Activated naive CD4-positive, alpha-beta T cell treated with anti-CD3 and anti-CD28 coated beads, Interleukin-2, amount 50 U/mL, for 24 hours (primary cell): ENCODE measurements around the gene ARHGAP42.
"Not testable (repeated sequence)": the region's sequence is repeated elsewhere in the genome, so short reads cannot be mapped to it uniquely, and the experiment has no call there.

ENCODE experiments used
- H3K27ac Mint-ChIP-seq: one replicate; pipeline ENCODE4 v1.8.0; 2021; ENCODE audit warnings: mild to moderate bottlenecking, mixed read lengths
- H3K27me3 Mint-ChIP-seq: one replicate; pipeline ENCODE4 v1.8.0; 2021; ENCODE audit warnings: mixed read lengths
- H3K36me3 Mint-ChIP-seq: one replicate; pipeline ENCODE4 v1.8.0; 2021; ENCODE audit warnings: mixed read lengths
- H3K4me1 Mint-ChIP-seq: one replicate; pipeline ENCODE4 v1.8.0; 2021; ENCODE audit warnings: mixed read lengths
- H3K4me3 Mint-ChIP-seq: one replicate; pipeline ENCODE4 v1.8.0; 2021; ENCODE audit warnings: mild to moderate bottlenecking, mixed read lengths
- H3K9me3 Mint-ChIP-seq: one replicate; pipeline ENCODE4 v1.8.0; 2021; ENCODE audit warnings: mixed read lengths

Gene ARHGAP42, protein sequence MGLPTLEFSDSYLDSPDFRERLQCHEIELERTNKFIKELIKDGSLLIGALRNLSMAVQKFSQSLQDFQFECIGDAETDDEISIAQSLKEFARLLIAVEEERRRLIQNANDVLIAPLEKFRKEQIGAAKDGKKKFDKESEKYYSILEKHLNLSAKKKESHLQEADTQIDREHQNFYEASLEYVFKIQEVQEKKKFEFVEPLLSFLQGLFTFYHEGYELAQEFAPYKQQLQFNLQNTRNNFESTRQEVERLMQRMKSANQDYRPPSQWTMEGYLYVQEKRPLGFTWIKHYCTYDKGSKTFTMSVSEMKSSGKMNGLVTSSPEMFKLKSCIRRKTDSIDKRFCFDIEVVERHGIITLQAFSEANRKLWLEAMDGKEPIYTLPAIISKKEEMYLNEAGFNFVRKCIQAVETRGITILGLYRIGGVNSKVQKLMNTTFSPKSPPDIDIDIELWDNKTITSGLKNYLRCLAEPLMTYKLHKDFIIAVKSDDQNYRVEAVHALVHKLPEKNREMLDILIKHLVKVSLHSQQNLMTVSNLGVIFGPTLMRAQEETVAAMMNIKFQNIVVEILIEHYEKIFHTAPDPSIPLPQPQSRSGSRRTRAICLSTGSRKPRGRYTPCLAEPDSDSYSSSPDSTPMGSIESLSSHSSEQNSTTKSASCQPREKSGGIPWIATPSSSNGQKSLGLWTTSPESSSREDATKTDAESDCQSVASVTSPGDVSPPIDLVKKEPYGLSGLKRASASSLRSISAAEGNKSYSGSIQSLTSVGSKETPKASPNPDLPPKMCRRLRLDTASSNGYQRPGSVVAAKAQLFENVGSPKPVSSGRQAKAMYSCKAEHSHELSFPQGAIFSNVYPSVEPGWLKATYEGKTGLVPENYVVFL

DNA sequence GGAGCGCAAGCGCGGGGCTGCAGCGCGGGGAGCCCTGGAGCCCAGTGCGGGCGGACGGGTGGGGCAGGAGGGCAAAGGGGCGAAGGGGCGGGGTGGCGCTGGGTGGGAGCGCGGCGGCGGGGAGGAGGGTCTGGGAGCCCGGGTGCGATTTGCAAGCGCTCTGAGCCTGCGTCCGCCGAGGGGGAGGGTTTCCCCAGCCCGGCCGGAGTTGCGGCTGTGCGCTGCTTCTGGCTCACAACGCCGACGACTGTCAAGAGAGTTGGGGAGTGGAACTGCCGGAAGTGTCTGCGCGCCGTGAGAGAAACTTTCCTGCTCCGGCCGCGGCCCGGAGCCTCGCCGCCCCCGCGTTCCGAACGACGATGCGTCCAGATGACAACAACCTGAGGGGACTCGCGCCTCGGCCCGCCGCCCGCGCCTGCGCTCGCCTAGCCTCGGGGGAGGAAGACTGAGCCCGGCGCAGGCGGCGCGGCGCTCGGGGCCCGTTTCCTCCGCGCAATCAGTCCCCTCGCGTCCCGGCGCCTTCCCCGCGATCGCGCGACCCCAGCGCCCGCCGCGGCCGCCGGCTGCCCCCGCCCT is at the start of gene ARHGAP42:
Gene ARHGAP42, plus strand, starts transcription at position 235 of the 576 bp plus-strand sequence. CDS start 391 bp downstream, outside the sequence.
- peaks cover 4% of the 10 kb centered on the region for H3K9me3 Mint-ChIP-seq
- H3K27me3 Mint-ChIP-seq = peaks cover 29% of the 10 kb centered on the region
- H3K4me3 Mint-ChIP-seq = peak within 1 kb of the TSS; percentile 77
- no peaks in the 10 kb centered on the region for H3K36me3 Mint-ChIP-seq
- H3K4me1 Mint-ChIP-seq = peaks cover 7% of the 10 kb centered on the region
- H3K27ac Mint-ChIP-seq = no peak within 1 kb of the TSS

GRCh38 chr11:100637706-100638105 is 49.4 kb upstream of the ARHGAP42 start:
- H3K4me3 Mint-ChIP-seq = no peak overlapping the region
- H3K9me3 Mint-ChIP-seq = no peaks in the 10 kb centered on the region
- no peaks in the 10 kb centered on the region for H3K4me1 Mint-ChIP-seq

GRCh38 chr11:100638648-100639047 is 48.4 kb upstream of the ARHGAP42 start:
- Mint-ChIP-seq H3K36me3 (no peaks in the 10 kb centered on the region), H3K27ac (no peak overlapping the region), H3K4me1 (no peaks in the 10 kb centered on the region), H3K9me3 (no peaks in the 10 kb centered on the region), H3K27me3 (no peaks in the 10 kb centered on the region), H3K4me3 (no peak overlapping the region)

More at GRCh38 chr11:100637706-100638105, 49.4 kb upstream of the ARHGAP42 start:
- Mint-ChIP-seq H3K36me3 (no peaks in the 10 kb centered on the region), H3K27ac (no peak overlapping the region), H3K27me3 (no peaks in the 10 kb centered on the region)

GRCh38 chr11:100639140-100639539 is 47.9 kb upstream of the ARHGAP42 start:
- Mint-ChIP-seq H3K27ac (no peak overlapping the region), H3K36me3 (no peaks in the 10 kb centered on the region), H3K4me1 (no peaks in the 10 kb centered on the region), H3K9me3 (no peaks in the 10 kb centered on the region), H3K4me3 (no peak overlapping the region), H3K27me3 (no peaks in the 10 kb centered on the region)

- Mint-ChIP-seq H3K36me3 (no peaks in the 10 kb centered on the region), H3K4me1 (no peaks in the 10 kb centered on the region), H3K4me3 (no peak overlapping the region), H3K27ac (no peak overlapping the region), H3K9me3 (no peaks in the 10 kb centered on the region), H3K27me3 (no peaks in the 10 kb centered on the region)
Observed at GRCh38 chr11:100640071-100640470, 47.0 kb upstream of the ARHGAP42 start.

- Mint-ChIP-seq H3K9me3 (no peaks in the 10 kb centered on the region), H3K27ac (no peak overlapping the region), H3K4me3 (no peak overlapping the region), H3K4me1 (no peaks in the 10 kb centered on the region), H3K27me3 (no peaks in the 10 kb centered on the region), H3K36me3 (no peaks in the 10 kb centered on the region)
Observed at GRCh38 chr11:100640646-100641045, 46.4 kb upstream of the ARHGAP42 start.

DNA sequence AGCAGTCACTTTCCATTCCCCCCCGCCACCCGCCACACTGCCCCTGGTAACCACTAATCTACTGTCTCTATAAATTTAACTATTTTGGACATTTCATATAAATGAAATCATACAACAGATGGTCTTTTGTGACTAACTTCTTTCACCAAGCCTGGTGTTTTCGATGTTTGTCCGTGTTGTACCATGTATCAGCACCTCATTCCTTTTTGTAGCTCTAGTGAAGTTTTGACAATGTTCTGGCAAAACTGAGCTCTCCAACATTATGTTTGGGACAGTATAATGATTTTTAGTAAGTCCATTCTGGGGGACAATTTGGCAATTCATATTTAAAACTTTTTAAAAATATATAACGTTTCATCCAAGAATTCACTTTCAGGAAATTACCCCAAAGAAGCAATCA is 45.6 kb upstream of the ARHGAP42 start:
- no peaks in the 10 kb centered on the region for H3K4me1 Mint-ChIP-seq
- no peak overlapping the region for H3K27ac Mint-ChIP-seq
- H3K36me3 Mint-ChIP-seq = no peaks in the 10 kb centered on the region
- H3K4me3 Mint-ChIP-seq = no peak overlapping the region
- no peaks in the 10 kb centered on the region for H3K27me3 Mint-ChIP-seq
- no peaks in the 10 kb centered on the region for H3K9me3 Mint-ChIP-seq

GRCh38 chr11:100646545-100646944 is 40.5 kb upstream of the ARHGAP42 start:
- Mint-ChIP-seq H3K36me3 (no peaks in the 10 kb centered on the region), H3K27me3 (no peaks in the 10 kb centered on the region), H3K27ac (no peak overlapping the region), H3K9me3 (peaks cover 9% of the 10 kb centered on the region), H3K4me1 (no peaks in the 10 kb centered on the region), H3K4me3 (no peak overlapping the region)

DNA sequence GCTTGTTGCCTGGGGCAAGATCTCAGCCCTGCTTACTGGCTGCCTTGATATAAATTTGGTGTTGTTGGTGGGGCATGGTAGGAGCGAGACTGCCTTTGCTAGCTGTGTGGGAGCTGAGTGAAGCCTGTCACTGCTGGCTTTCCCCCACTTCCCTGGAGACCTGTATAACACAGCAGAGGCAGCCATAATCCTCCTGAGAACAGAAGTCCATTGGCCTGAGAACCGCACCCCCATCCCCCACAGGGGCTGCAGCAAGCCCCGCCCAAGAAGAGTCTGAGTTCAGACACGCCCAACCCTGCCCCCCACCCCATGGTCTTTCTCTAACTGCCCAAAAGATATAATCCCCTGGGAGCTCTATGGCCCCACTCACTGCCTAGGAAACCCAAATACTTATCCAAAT is 39.2 kb upstream of the ARHGAP42 start:
- H3K27ac Mint-ChIP-seq = no peak overlapping the region
- no peaks in the 10 kb centered on the region for H3K4me1 Mint-ChIP-seq
- no peak overlapping the region for H3K4me3 Mint-ChIP-seq
- H3K27me3 Mint-ChIP-seq = no peaks in the 10 kb centered on the region
- no peaks in the 10 kb centered on the region for H3K36me3 Mint-ChIP-seq
- peaks cover 22% of the 10 kb centered on the region for H3K9me3 Mint-ChIP-seq

GRCh38 chr11:100663583-100663982 is 23.5 kb upstream of the ARHGAP42 start:
- Mint-ChIP-seq H3K36me3 (no peaks in the 10 kb centered on the region), H3K4me3 (no peak overlapping the region), H3K27ac (no peak overlapping the region), H3K27me3 (no peaks in the 10 kb centered on the region), H3K9me3 (peaks cover 8% of the 10 kb centered on the region), H3K4me1 (no peaks in the 10 kb centered on the region)

- H3K27ac Mint-ChIP-seq = no peak overlapping the region
- H3K36me3 Mint-ChIP-seq = no peaks in the 10 kb centered on the region
- no peak overlapping the region for H3K4me3 Mint-ChIP-seq
- peaks cover 8% of the 10 kb centered on the region for H3K9me3 Mint-ChIP-seq
- no peaks in the 10 kb centered on the region for H3K4me1 Mint-ChIP-seq
- no peaks in the 10 kb centered on the region for H3K27me3 Mint-ChIP-seq
Observed at GRCh38 chr11:100663996-100664395, 23.1 kb upstream of the ARHGAP42 start.

DNA sequence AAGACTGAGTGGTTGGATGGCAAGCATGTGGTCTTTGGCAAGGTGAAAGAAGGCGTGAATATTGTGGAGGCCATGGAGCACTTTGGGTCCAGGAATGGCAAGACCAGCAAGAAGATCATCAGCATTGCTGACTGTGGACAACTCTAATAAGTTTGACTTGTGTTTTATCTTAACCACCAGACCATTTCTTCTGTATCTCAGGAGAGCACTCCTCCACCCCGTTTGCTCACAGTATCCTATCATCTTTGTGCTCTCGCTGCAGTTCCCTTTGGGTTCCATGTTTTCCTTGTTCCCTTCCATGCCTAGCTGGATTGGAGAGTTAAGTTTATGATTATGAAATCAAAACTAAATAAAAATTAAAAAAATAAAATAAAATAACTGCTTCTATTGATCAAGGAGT is 20.3 kb upstream of the ARHGAP42 start:
- H3K27me3 Mint-ChIP-seq, H3K4me3 Mint-ChIP-seq, H3K27ac Mint-ChIP-seq, H3K9me3 Mint-ChIP-seq, H3K36me3 Mint-ChIP-seq, H3K4me1 Mint-ChIP-seq: not testable (repeated sequence)

DNA sequence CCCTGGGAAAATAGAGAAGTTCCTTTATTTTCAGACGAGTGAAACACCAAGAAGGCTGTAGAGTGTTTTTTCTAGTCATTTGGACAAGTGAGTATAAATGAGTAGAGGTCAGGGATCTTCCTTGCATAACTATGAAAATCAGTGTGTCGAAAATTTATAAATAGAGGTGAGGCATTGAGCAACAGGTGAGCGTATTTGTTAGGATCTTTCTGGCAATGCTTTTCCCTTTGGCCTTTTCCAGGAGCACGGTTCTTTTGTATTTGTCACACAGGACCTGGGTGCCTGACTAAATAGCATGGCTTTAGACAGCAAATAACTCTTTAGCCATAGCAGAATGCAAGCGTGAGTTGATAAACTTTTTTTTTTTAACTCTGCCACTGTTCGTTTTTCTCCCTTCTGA is 19.6 kb upstream of the ARHGAP42 start:
- Mint-ChIP-seq H3K27ac (no peak overlapping the region), H3K4me1 (no peaks in the 10 kb centered on the region), H3K36me3 (no peaks in the 10 kb centered on the region), H3K27me3 (no peaks in the 10 kb centered on the region), H3K4me3 (no peak overlapping the region), H3K9me3 (peaks cover 4% of the 10 kb centered on the region)

GRCh38 chr11:100670140-100670539 is 16.9 kb upstream of the ARHGAP42 start:
- H3K36me3 Mint-ChIP-seq = no peaks in the 10 kb centered on the region
- H3K4me3 Mint-ChIP-seq = no peak overlapping the region
- no peaks in the 10 kb centered on the region for H3K9me3 Mint-ChIP-seq
- no peak overlapping the region for H3K27ac Mint-ChIP-seq
- no peaks in the 10 kb centered on the region for H3K4me1 Mint-ChIP-seq
- H3K27me3 Mint-ChIP-seq = no peaks in the 10 kb centered on the region

- H3K4me3 Mint-ChIP-seq = no peak overlapping the region
- H3K9me3 Mint-ChIP-seq = no peaks in the 10 kb centered on the region
- H3K27ac Mint-ChIP-seq = no peak overlapping the region
- H3K27me3 Mint-ChIP-seq = no peaks in the 10 kb centered on the region
- no peaks in the 10 kb centered on the region for H3K4me1 Mint-ChIP-seq
- H3K36me3 Mint-ChIP-seq = no peaks in the 10 kb centered on the region
Observed at GRCh38 chr11:100671471-100671870, 15.6 kb upstream of the ARHGAP42 start.
